ENCODE results near the gene HCAR2.
"Not testable (repeated sequence)": the region's sequence is repeated elsewhere in the genome, so short reads cannot be mapped to it uniquely, and the experiment has no call there.

DNA sequence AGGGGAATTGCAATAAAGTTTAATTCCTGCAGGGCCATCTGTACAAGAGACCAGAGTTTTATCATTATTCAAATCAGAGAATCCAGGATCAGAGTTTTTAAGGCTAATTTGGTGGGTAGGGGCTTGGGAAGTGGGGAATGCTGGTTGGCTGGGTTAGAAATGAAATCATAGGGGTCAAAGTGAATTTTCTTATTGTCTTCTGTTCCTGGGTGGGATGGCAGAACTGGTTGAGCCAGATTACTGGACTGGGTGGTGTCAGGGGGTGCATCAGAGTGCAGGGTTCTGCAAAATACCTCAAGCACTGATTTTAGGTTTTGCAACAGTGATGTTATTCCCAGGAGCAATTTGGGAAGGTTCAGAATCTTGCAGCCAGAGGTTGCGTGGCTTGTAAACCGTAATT, 6.2 kb downstream of the HCAR2 start:
- TF ChIP-seq, protein P1, sequence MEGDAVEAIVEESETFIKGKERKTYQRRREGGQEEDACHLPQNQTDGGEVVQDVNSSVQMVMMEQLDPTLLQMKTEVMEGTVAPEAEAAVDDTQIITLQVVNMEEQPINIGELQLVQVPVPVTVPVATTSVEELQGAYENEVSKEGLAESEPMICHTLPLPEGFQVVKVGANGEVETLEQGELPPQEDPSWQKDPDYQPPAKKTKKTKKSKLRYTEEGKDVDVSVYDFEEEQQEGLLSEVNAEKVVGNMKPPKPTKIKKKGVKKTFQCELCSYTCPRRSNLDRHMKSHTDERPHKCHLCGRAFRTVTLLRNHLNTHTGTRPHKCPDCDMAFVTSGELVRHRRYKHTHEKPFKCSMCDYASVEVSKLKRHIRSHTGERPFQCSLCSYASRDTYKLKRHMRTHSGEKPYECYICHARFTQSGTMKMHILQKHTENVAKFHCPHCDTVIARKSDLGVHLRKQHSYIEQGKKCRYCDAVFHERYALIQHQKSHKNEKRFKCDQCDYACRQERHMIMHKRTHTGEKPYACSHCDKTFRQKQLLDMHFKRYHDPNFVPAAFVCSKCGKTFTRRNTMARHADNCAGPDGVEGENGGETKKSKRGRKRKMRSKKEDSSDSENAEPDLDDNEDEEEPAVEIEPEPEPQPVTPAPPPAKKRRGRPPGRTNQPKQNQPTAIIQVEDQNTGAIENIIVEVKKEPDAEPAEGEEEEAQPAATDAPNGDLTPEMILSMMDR (IDR thresholded peaks at IDR 0.05): not testable (repeated sequence)
- TF ChIP-seq POLR2A (IDR thresholded peaks at IDR 0.05): not testable (repeated sequence)

Measured in uterus (tissue), 2 donors.